Activated CD4-positive, alpha-beta T cell treated with anti-CD3 and anti-CD28 coated beads, Interleukin-2, Interleukin-6, amounts not matched to agents 100 ng/mL and 50 ng/mL, durations not matched to agents 16 hours and 8 hours (primary cell): ENCODE measurements around the gene POLK.
A peak's percentile ranks its signal among the peaks of the same experiment; 100 is the strongest.
"Not testable (repeated sequence)": the region's sequence is repeated elsewhere in the genome, so short reads cannot be mapped to it uniquely, and the experiment has no call there.

Source experiments
- DNase-seq: peaks from one replicate; pipeline ENCODE4 v3.0.0-alpha.2; 2020

The POLK gene

DNA sequence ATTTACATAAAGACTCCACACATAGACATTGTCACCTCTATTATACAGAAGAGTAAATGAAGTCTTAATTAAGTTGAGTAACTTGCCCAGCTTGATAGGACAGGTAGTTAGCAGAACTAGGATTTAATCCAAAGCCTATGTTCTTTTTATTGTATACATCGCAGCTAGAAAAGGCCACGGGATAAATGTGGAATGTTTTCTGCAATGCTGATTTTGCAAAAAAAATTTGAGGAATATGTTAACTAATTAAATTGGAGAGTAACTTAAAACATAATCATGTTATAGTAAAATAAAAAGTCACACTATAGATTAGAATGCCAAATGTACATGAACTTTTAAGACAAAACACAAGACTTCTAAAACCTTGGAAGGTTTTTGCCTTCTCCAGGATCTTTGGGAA is 41.1 kb downstream of the POLK start:
- no peak for DNase-seq

DNA sequence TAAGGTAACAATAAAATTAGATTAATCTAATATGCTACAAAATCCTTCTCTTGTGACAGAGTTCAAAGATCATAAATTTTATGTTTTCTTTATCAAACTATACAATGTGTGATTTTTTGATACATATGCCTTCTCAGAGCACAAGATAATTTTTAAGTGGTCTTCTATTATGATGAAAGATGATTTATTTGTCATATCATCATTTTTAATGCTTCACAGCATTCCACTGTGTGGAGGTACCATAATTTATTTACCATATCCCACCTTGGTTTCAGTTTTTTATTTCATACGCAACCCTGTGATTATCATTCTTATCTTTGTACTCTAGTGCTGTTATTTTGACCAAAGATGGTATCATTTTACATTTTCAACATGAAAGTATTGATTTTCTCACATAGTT is 41.7 kb downstream of the POLK start:
- no peak for DNase-seq

DNA sequence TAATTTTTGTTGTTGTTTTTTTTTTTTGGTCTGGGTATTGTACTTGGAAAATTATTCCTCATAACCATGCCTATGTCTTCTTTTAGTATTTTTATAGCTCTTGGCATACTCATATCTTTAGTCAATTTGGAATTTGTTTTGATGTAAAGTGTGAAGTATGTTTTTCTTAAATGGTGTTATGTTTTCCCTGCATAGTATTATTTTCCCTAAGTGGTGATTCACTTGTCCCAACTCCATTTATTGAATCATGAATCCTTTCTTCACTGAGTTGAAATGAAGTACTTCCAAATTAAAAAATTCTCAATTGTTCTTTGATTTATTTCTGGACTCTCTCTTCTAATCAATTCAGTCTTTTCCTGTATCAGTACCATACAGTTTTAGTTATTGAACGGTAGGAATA is 46.5 kb downstream of the POLK start:
- no peak for DNase-seq

DNA sequence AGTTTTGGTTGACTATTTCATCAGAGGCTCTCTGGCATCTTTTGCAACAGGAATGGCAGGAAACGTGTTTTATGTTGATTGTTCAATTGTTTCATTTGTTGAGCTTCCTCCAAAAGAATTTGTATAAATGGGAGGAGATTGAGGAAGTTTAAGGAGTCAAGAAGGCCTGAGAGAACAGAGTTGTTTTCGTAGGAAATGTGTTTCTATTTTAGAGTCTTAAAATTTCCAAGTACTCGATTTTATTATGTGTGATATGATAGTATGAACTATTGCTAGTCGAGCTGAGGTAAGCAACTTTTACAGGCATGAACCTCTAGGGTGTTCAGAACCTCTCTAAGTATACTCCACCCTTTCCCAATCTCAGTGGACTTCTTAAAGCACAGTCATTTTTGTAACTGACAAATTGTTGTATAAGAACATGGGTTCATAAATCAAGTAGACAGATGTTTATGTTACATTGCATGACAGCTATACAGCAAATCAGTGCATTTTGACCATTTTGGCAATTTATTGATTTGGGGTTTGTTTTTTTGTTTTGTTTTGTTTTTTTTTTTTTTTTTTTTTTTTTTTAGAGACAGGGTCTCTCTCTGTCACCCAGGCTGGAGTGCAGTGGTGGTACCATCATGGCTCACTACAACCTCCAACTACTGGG is 47.4 kb downstream of the POLK start:
- DNase-seq: peak; percentile 8

DNA sequence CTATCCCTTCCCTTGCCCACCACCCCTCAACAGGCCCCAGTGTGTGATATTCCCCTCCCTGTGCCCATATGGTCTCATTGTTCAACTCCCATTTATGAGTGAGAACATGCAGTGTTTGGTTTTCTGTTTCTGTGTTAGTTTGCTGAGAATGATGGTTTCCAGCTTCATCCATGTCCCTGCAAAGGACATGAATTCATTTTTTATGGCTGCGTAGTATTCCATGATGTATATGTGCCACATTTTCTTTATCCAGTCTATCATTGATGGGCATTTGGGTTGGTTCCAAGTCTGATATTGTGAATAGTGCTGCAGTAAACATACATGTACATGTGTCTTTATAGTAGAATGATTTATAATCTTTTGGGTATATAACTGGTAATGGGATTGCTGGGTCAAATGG is 49.0 kb downstream of the POLK start:
- not testable (repeated sequence) for DNase-seq

DNA sequence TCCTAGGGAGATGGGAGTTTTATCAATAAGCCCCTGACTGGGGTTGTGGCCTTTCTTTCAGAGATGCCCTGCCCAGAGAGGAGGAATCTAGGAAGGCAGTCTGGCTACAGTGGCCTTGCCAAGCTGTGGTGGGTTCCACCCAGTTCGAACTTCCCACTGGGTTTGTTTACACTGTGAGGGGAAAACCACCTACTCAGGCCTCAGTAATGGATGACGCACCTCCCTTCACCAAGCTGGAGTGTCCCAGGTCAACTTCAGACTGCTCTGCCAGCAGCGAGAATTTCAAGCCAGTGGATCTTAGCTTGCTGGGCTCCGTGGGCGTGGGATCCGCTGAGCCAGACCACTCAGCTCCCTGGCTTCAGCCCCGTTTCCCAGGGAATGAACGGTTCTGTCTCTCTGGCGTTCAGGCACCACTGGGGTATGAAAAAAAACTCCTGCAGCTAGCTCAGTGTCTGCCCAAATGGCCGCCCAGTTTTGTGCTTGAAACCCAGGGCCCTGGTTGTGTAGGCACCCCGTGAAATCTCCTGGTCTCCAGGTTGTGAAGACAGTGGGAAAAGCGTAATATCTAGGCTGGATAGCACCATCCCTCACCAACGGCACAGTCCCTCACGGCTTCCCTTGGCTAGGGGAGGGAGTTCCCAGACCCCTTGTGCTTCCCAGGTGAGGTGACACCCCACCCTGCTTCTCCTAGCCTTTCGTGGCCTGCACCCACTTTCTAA is 54.5 kb downstream of the POLK start:
- peak; percentile 19 for DNase-seq

DNA sequence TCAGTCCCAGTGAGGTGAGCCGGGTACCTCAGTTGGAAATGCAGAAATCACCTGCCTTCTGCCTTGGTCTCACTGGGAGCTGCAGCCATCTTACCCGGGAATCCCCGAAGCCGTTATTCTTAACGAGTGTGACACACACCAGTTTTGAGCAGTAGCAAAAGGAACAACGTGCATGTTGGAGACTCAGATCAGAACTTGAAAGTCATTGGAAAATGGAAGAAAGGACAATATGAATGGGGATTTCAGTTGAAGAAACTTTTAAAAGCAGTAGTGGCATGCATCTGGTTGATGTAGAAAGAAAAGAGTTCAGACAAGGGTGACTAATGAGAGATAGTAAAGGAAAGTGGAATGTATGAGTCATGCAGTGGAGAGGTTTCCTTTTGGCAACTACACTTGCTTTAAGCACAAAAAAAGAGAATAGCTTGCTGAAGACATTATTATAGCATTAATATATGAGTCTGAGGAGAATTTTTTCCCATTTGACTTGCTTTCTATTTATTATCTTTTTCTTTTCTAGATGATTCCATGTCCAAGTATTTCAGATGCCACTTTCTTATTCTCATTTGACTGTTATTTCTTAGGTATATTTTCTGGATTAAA is 55.1 kb downstream of the POLK start:
- peak; percentile 83 for DNase-seq

DNA sequence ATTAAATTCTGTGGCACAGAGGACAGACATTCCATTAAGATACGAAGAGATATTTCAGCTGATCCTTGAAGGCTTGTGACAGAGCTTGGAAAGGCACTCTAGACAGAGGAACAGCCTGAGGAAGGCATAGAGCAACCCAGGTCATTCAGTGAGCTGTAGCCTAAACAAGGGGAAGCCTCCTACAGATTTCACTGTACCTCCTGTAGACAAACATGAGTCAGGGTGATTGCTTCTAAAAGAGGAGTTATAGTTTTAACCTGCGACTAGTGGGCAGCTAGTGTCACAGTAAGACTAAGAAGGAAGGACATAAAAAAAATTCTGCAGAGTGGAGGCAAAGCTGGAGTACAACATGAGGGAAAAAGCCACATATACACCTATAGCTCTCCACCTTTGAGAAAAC is 56.0 kb downstream of the POLK start:
- DNase-seq: peak; percentile 68

DNA sequence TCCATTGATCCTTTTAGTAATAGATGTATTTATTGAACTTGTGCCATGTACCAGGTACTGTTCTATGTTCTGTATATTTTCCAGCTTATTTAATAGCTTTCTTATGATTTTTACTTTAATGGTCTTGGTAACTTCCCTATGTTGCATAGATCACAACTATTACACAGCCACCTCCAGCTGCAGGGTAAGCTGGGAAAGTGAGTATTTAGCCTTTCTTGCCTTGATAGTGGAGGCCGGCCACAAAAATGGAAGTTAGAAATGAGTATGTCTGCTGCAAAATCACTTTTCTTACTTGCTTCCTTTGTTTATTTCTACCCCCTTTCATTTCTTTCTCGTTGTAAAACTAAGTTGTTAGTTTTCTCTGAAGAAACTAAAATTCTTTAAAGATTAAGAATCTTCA is 56.5 kb downstream of the POLK start:
- peak; percentile 70 for DNase-seq

DNA sequence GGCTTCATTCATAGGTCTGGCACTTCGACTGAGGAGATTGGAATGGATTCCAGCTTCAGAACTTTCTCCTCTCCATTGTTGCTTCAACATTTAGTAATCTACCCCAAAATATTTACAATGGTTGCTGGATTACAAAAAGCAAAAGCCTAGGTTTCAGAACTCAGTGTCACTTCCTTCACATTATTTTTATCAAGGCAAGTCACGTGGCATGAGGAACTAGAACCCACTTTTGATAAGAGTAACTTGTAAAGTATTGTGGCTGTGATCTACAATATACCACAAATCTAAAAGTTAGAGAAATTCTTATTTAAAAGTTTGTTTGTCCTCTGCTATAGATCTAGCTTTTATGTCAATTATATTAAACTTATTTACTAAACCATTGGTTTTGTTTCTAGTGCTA is 59.9 kb downstream of the POLK start:
- no peak for DNase-seq

DNA sequence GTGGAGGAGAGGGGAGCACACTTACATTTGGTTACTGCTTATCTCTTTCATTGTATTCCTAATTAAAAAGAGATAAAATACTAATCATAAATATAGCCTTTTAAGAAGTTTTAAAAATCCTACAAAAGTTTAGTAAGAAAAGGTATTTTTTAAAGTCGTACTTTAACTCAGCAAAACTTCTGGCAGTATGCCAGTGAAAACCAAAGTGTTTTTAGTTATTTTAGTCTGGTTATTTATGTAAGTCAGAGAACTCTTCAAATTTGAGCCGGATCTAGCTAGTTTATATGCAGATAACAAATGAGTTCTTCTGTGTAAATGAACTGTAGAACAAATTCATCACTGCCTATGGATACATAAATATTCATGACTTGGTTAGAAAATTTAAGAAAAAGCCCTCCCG is 63.1 kb downstream of the POLK start:
- no peak for DNase-seq

DNA sequence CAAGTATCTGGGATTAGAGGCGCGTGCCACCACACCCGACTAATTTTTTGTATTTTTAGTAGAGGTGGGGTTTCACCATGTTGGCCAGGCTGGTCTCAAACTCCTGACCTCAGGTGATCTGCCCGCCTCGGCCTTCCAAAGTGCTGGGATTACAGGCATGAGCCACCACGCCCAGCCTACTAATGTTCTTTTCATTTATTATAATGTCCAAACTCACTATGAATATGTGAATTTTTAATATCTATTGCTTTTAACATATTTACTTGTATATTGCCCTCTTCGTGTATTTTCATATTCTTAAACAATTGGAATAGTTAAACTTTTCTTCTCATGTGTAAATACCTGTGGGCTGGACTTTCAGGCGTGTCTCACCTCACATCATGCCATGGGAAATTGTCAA is 66.6 kb downstream of the POLK start:
- not testable (repeated sequence) for DNase-seq

DNA sequence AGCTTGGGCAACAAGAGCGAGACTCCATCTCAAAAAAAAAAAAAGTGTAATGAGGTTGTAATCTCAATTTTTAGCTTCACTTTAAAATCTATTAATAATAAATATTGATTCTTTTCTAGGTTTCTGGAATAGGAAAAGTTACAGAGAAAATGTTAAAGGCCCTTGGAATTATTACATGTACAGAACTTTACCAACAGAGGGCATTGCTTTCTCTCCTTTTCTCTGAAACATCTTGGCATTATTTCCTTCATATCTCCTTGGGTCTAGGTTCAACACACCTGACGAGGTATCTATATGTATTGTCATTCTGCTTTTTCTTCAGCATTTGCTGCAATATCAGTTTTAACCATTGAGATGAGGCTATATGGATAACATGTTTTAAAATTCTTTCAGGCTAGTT is 73.0 kb downstream of the POLK start:
- DNase-seq: no peak

DNA sequence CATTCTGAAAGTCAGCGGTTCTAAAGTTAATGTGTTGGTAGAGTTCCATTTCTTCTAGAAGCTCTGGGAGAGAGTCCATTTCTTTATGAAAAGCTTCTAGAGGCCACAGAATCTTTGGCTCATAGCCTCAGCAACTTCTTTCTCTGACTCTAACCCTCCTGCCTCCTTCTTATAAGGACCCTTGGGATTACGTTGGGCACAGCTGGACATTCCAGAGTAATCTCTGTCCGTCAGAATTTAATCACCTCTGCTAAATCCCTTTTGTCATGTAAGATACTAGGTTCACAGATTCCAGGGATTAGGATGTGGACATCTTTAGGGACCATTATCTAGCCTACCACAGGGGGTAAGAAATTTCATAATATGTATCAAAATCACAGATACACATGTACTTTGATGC is 77.0 kb downstream of the POLK start:
- no peak for DNase-seq

DNA sequence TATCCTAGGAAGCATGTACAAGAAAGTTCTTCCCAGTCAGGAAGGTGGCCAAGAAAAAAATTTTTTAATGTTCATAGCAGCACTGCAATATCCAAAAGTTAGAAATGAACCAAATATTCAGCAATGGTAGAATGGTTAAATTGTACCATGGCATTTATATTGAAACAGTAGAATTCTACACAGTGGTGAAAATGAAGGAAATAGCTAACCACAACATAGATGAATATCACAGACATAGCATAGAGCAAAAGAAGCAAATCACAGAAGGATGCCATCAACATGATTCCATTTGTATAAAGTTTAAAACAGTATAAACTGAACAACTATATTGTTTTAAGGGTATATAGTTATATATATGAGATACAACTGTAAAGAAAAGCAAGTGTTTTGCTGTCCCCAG is 88.8 kb downstream of the POLK start:
- DNase-seq: no peak

DNA sequence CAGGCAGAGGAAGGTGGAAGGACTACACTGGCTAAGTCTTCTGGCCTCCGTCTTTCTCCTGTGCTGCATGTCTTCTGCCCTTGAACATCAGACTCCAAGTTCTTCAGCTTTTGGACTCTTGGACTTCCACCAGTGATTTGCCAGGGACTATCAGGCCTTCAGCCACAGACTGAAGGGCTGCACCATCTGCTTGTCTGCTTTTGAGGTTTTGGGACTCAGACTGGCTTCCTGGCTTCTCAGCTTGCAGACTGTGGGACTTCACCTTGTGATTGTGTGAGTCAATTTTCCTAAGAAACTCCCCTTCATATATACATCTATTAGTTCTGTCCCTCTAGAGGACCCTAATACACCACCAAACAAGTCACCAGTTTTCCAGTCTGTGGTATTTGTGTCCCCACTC is 89.9 kb downstream of the POLK start:
- no peak for DNase-seq

DNA sequence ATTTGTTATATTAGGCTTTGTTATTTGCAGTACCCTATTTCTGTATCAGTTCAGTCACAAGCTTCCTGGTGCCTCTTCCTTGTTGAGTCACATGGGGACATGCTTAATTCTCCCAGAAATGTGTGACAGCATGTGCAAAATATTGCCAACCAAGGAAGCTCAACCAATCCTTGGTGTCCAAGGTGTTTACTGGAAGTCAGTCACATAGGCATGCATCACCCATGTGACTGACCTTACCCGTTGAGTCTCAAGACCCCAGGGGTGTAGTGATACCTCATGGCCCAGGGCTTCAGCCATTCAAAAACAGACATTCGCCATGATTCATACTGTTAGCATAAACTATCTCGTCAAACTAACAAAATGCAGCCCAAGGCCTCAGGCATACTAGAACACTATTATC is 90.3 kb downstream of the POLK start:
- DNase-seq: no peak

DNA sequence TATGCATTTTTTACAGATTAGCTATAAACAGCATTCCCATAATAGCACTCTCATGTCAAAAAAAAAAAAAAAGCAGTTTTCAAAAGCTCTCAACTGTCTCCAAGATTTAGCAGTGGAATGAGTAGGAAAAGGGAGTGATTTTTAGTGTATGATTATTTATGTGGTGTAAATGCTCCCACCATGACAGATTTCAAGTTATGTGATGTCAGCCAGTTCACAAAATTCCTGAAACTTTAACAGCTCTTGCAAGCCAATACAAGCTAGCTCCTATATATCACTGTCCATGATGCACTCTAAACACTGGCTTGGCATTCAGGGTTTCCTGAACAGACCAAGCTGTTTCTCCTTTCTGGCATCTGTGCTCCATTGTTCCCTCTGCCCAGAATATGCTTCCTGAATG is 91.7 kb downstream of the POLK start:
- DNase-seq: no peak

DNA sequence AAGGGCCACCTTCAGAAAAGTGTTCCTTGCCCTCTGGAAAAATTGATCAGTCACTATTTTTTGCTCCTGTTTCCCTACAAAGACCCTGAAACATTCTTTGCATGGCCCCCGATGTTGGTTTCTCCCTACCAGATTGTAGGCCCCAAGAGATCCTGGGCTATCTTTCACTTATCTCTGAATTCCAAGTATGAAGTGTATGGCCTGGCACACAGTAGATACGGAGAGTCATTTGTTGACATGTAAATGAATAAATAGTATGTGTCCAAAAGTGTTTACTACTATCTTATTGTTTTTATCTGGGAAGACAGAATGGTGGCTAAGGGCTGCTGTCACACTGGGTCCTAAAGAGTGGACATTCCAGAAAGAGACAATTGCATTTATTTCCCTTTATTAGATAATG is 92.1 kb downstream of the POLK start:
- no peak for DNase-seq

DNA sequence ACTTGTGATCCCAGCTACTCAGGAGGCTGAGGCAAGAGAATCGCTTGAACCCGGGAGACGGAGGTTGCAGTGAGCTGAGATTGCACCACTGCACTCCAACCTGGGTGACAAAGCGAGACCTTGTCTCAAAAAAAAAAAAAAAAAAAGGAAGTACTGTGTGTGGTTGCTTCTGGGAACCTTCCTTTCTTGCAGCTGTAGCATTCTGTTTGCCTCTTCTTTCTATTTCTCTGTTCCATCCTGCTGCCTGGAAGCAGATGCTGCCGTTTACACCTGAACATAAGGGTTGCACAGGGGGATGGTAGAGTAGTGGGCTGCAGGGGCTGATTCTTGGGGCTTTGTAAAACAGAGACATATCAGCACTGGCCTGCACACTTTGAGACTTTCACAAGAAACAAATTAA is 95.7 kb downstream of the POLK start:
- not testable (repeated sequence) for DNase-seq

DNA sequence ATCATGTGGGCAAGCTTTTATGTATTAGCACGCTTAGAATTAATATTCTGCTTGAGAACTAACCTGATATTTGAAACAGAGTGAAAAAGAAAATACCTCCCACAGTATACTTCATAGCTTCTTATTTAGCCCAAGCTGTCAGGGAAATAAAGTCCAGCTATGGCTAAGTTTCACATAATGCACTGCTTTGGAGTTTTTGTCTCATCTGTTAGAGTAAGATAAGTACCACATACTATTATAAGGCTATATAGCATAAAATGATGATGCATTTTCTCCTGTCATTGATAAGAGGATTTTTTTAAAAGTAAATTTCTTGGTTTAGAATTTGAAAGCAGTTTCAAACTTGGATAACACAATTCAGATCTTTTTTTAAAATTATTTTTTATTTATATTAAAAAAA is 97.2 kb downstream of the POLK start:
- DNase-seq: no peak

DNA sequence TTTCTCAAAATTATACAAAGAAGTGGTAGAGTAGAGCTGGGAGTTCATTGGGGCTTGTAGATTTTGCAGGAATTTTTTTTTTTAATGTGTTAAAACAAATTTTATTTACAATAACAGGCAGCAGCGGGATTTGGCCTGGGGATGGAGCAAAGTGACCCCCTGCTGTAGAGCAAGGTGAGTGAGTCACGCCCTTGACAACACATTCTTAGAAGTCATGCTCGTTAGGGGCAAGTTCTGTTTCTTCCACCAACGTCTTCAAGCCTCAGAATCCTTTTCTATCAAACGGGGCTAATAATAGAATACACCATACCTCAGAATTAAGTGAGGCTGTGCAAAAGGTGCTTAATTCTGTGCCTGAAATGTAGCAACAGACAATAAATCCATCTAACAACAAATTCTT is 98.5 kb downstream of the POLK start:
- no peak for DNase-seq

DNA sequence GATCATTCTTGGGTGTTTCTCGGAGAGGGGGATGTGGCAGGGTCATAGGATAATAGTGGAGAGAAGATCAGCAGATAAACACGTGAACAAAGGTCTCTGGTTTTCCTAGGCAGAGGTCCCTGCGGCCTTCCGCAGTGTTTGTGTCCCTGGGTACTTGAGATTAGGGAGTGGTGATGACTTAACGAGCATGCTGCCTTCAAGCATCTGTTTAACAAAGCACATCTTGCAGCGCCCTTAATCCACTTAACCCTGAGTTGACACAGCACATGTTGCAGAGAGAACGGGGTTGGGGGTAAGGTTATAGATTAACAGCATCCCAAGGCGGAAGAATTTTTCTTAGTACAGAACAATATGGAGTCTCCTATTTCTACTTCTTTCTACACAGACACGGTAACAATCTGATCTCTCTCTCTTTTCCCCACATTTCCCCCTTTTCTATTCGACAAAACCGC is 99.2 kb downstream of the POLK start:
- not testable (repeated sequence) for DNase-seq
